ENCODE data around the gene OSBPL5.

DNA sequence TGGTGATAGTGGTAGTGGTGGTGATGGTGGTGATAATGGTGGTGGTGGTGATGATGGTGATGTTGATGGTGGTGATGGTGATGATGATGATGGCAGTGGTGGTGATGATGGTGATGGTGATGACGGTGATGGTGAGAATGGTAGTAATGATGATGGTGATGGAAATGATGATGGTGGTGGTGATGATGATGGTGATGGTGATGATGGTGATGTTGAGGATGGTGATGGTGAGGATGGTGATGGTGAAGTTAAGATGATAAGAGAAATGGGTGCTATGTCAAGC lies 41.8 kb upstream of the OSBPL5 start:
- TF ChIP-seq, protein P1, sequence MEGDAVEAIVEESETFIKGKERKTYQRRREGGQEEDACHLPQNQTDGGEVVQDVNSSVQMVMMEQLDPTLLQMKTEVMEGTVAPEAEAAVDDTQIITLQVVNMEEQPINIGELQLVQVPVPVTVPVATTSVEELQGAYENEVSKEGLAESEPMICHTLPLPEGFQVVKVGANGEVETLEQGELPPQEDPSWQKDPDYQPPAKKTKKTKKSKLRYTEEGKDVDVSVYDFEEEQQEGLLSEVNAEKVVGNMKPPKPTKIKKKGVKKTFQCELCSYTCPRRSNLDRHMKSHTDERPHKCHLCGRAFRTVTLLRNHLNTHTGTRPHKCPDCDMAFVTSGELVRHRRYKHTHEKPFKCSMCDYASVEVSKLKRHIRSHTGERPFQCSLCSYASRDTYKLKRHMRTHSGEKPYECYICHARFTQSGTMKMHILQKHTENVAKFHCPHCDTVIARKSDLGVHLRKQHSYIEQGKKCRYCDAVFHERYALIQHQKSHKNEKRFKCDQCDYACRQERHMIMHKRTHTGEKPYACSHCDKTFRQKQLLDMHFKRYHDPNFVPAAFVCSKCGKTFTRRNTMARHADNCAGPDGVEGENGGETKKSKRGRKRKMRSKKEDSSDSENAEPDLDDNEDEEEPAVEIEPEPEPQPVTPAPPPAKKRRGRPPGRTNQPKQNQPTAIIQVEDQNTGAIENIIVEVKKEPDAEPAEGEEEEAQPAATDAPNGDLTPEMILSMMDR (IDR thresholded peaks at IDR 0.05) = no peak
- TF ChIP-seq EP300 (IDR thresholded peaks at IDR 0.05; ENCODE audit: low read depth) = no peak
- TF ChIP-seq POLR2AphosphoS5 (IDR thresholded peaks at IDR 0.05) = no peak
